ENCODE measurements around the gene TAGAP.
"Not testable (repeated sequence)": the region's sequence is repeated elsewhere in the genome, so short reads cannot be mapped to it uniquely, and the experiment has no call there.

TAGAP gene

GRCh38 chr6:159037756-159038290 is 7.0 kb downstream of the TAGAP start:
- in situ Hi-C loops (cut with HindIII; ENCODE audit: low pct_unique_long_range_greater_than_20kb, low sequenced_read_pairs) = no loop called here
- TF ChIP-seq JUND (IDR thresholded peaks at IDR 0.05; ENCODE audit: low read depth) = no peak

GRCh38 chr6:159036673-159037072 is 8.1 kb downstream of the TAGAP start:
- in situ Hi-C loops (cut with HindIII; ENCODE audit: low pct_unique_long_range_greater_than_20kb, low sequenced_read_pairs) = no loop called here
- TF ChIP-seq JUND (IDR thresholded peaks at IDR 0.05; ENCODE audit: low read depth) = no peak
- DNase-seq (ENCODE audit: low read depth in 1 of 2, low spot score in 1 of 2) = no peak

More at GRCh38 chr6:159037756-159038290, 7.0 kb downstream of the TAGAP start:
- no peak for DNase-seq (ENCODE audit: low read depth in 1 of 2, low spot score in 1 of 2)

DNA sequence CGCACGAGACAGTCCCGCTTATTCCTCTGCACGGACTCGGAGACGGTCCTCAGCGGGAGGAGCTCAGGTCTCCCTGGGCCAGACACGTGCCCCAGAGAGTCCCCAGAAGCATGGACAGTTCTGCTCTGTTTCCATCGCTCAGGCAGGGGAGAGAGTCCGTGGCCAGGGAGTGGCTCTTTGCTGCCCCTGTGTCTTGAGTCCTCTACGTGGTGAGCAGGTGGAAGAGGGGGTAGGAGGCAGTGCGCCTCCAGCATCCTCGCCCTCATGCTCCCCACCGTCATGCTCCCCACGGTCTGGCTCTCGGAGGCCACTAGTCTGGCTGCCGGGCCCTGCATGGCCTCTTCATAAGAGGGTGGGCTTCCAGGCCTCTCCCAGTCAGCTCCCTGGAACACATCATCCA is 8.9 kb downstream of the TAGAP start:
- no peak for DNase-seq (ENCODE audit: low read depth in 1 of 2, low spot score in 1 of 2)
- TF ChIP-seq JUND (IDR thresholded peaks at IDR 0.05; ENCODE audit: low read depth) = no peak
- in situ Hi-C loops (cut with HindIII; ENCODE audit: low pct_unique_long_range_greater_than_20kb, low sequenced_read_pairs) = no loop called here

GRCh38 chr6:159033160-159034049 is 11.4 kb downstream of the TAGAP start:
- in situ Hi-C loops (cut with HindIII; ENCODE audit: low pct_unique_long_range_greater_than_20kb, low sequenced_read_pairs) = no loop called here
- DNase-seq (ENCODE audit: low read depth in 1 of 2, low spot score in 1 of 2) = peak in 1 of 2 experiments; percentile 28
- no peak for TF ChIP-seq JUND (IDR thresholded peaks at IDR 0.05; ENCODE audit: low read depth)

DNA sequence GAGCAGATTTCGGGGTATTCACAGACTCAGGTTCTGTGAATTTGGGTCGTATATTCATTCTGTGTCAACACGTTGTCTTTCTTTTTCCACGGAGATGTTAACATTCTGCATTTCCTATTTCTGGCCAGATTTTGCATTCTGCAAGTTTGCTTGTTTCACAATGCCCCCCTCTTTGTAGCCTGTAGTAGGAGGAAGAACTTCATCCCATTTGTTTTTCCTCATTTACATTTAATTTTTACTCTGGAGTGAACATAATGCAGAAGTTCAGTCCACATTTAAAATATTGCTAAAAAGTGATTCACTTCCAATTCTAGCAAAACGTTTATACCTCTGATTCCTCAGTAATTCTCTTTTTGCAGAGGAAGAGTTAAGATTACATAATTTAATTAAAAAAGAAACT is 12.9 kb downstream of the TAGAP start:
- TF ChIP-seq JUND (IDR thresholded peaks at IDR 0.05; ENCODE audit: low read depth) = no peak
- DNase-seq (ENCODE audit: low read depth in 1 of 2, low spot score in 1 of 2) = no peak
- in situ Hi-C loops (cut with HindIII; ENCODE audit: low pct_unique_long_range_greater_than_20kb, low sequenced_read_pairs) = no loop called here

GRCh38 chr6:159030168-159030567 is 14.6 kb downstream of the TAGAP start:
- no peak for TF ChIP-seq JUND (IDR thresholded peaks at IDR 0.05; ENCODE audit: low read depth)
- in situ Hi-C loops (cut with HindIII; ENCODE audit: low pct_unique_long_range_greater_than_20kb, low sequenced_read_pairs) = no loop called here
- DNase-seq (ENCODE audit: low read depth in 1 of 2, low spot score in 1 of 2) = no peak

DNA sequence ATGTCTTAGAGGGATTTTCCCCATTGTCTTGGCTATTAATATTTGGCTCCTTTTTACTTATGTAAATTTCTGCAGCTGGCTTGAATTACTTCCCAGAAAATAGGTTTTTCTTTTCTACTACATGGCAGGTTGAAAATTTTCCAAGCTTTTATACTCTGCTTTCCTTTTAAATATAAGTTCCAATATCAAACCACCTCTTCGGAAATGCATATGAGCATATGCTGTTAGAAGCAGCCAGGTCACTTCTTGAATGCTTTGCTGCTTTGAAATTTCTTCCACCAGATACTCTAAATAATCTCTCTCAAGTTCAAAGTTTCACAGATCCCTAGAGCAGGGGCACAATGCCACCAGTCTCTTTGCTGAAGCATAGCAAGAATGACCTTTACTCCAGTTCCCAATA is 19.6 kb downstream of the TAGAP start:
- in situ Hi-C loops (cut with HindIII; ENCODE audit: low pct_unique_long_range_greater_than_20kb, low sequenced_read_pairs); DNase-seq (ENCODE audit: low read depth in 1 of 2, low spot score in 1 of 2): not testable (repeated sequence)

DNA sequence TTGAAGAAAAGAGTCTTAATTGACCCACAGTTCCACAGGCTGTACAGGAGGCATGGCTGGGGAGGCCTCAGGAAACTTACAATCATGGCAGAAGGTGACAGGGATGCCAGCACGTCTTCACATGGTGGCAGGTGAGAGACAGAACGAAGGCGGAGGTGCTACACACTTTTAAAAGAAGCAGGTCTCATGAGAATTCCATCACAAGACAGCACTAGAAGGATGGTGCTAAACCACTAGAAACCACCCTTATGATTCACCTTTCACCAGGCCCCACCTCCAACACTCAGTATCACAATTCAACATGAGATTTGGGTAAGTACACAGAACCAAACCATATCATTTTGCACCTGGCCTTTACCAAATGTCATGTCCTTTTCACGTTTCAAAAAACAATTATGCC is 20.9 kb downstream of the TAGAP start:
- no peak for DNase-seq (ENCODE audit: low read depth in 1 of 2, low spot score in 1 of 2)
- no peak for TF ChIP-seq JUND (IDR thresholded peaks at IDR 0.05; ENCODE audit: low read depth)
- in situ Hi-C loops (cut with HindIII; ENCODE audit: low pct_unique_long_range_greater_than_20kb, low sequenced_read_pairs) = no loop called here

- TF ChIP-seq JUND (IDR thresholded peaks at IDR 0.05; ENCODE audit: low read depth) = no peak
- no peak for DNase-seq (ENCODE audit: low read depth in 1 of 2, low spot score in 1 of 2)
- in situ Hi-C loops (cut with HindIII; ENCODE audit: low pct_unique_long_range_greater_than_20kb, low sequenced_read_pairs) = no loop called here
Measured at GRCh38 chr6:159020011-159020410, 24.8 kb downstream of the TAGAP start.

GRCh38 chr6:159017757-159018559 is 26.8 kb downstream of the TAGAP start:
- in situ Hi-C loops (cut with HindIII; ENCODE audit: low pct_unique_long_range_greater_than_20kb, low sequenced_read_pairs) = no loop called here
- no peak for DNase-seq (ENCODE audit: low read depth in 1 of 2, low spot score in 1 of 2)
- no peak for TF ChIP-seq JUND (IDR thresholded peaks at IDR 0.05; ENCODE audit: low read depth)

- TF ChIP-seq JUND (IDR thresholded peaks at IDR 0.05; ENCODE audit: low read depth) = no peak
- in situ Hi-C loops (cut with HindIII; ENCODE audit: low pct_unique_long_range_greater_than_20kb, low sequenced_read_pairs) = no loop called here
Measured at GRCh38 chr6:159014406-159014805, 30.4 kb downstream of the TAGAP start.

DNA sequence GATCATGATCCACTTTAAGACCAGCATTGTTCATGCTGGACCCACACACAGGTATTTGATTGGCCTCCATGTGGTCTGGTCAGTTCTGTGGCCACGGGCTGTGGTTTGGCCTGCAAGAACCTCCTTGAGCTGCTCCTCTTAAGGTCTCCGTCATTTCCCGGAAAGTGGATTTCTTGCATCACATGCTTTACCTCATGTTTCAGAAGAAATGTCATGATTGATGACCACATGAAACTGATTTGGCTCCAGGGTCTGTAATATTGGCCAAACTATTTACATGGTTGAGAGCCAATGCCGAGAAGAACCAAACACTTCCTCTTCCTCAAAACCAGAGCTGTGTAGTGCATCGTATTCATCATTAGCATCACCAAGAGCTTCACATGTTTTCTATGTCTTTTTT is 31.6 kb downstream of the TAGAP start:
- in situ Hi-C loops (cut with HindIII; ENCODE audit: low pct_unique_long_range_greater_than_20kb, low sequenced_read_pairs) = no loop called here
- TF ChIP-seq JUND (IDR thresholded peaks at IDR 0.05; ENCODE audit: low read depth) = no peak

More at GRCh38 chr6:159014406-159014805, 30.4 kb downstream of the TAGAP start:
- DNase-seq (ENCODE audit: low read depth in 1 of 2, low spot score in 1 of 2) = no peak

GRCh38 chr6:159012201-159012600 is 32.6 kb downstream of the TAGAP start:
- in situ Hi-C loops (cut with HindIII; ENCODE audit: low pct_unique_long_range_greater_than_20kb, low sequenced_read_pairs) = no loop called here
- no peak for TF ChIP-seq JUND (IDR thresholded peaks at IDR 0.05; ENCODE audit: low read depth)
- DNase-seq (ENCODE audit: low read depth in 1 of 2, low spot score in 1 of 2) = no peak

More for the DNA sequence above, 31.6 kb downstream of the TAGAP start:
- no peak for DNase-seq (ENCODE audit: low read depth in 1 of 2, low spot score in 1 of 2)

DNA sequence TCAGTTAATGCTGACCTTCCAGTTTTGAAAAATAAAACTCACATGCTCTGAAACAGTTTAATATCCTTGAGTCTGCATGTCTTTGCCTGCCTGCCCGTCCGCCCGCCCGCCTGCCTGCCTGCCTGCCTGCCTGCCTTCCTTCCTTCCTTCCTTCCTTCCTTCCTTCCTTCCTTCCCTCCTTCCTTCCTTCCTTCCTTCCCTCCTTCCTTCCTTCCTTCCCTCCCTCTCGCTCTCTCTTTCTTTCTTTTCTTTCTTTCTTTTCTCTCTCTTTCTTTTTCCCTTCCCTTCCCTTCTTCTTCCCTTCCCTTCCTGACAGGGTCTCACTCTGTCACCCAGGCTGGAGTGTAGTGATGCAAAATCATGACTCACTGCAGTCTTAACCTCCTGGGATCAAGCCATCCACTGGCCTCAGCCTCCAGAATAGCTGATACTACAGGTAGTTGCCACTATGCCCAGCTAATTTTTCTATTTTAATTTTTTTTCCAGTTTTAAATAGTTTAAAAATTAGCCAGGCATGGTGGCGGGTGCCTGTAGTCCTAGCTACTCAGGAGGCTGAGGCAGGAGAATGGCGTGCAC is 34.7 kb downstream of the TAGAP start:
- DNase-seq (ENCODE audit: low read depth in 1 of 2, low spot score in 1 of 2); in situ Hi-C loops (cut with HindIII; ENCODE audit: low pct_unique_long_range_greater_than_20kb, low sequenced_read_pairs): not testable (repeated sequence)
